H1 (cell line): ENCODE data around the gene CCDC38. TPM values are rescaled to one million over a fixed set of nuclear protein-coding genes. Genes with fewer than 3 reads are reported as not detected.

Experiments used
- CTCF ChIA-PET: fragments of 300-600 bp; sonication (Branson Sonifier 250); formaldehyde crosslinking; loops from one replicate; lab custom pipeline; 2021; ENCODE audit not compliant: partially characterized antibody; lab: Charles Lee
- POLR2A ChIA-PET: fragments of 300-600 bp; sonication (Branson Sonifier 250); formaldehyde crosslinking; loops from one replicate; lab custom pipeline; 2021; ENCODE audit warnings: inconsistent platforms; ENCODE audit not compliant: partially characterized antibody; lab: Charles Lee
- DNase-seq, 2 experiments: peaks; one replicate each; pipeline versions ENCODE4 v3.0.0 to v3.0.0-alpha.2; 2010 to 2022; ENCODE audit warnings: low spot score in 2 of 2, low read depth in 1 of 2, mixed read lengths in 1 of 2
- FAIRE-seq: peaks from 2 replicates; lab custom pipeline; 2011; peaks lifted over from hg19 to GRCh38; lab: Jason Lieb, UNC
- H2AFZ ChIP-seq: 2 replicates; pipeline ENCODE4 v1.8.1; 2012; ENCODE audit warnings: low read length, inconsistent platforms
- H2AK5ac ChIP-seq: 2 replicates; pipeline ENCODE4 v1.6.1; 2013; ENCODE audit warnings: low read depth, low read length
- H2BK120ac ChIP-seq: replicated peaks from 2 replicates; pipeline ENCODE3; 2013; ENCODE audit warnings: low read depth, low read length, inconsistent platforms
- H2BK12ac ChIP-seq: 2 replicates; pipeline ENCODE4 v1.6.1; 2013; ENCODE audit warnings: low read depth, low read length
- H2BK15ac ChIP-seq: 2 replicates; pipeline ENCODE4 v1.6.1; 2013; ENCODE audit warnings: low read length
- H2BK20ac ChIP-seq: 2 replicates; pipeline ENCODE4 v1.6.1; 2013; ENCODE audit warnings: low read length
- H2BK5ac ChIP-seq: 2 replicates; pipeline ENCODE4 v1.6.1; 2013; ENCODE audit warnings: low read depth, low read length
- H3K14ac ChIP-seq: 2 replicates; pipeline ENCODE4 v1.6.1; 2013; ENCODE audit warnings: inconsistent platforms; ENCODE audit not compliant: insufficient read length
- H3K18ac ChIP-seq: 2 replicates; pipeline ENCODE4 v1.6.1; 2013; ENCODE audit warnings: low read length; ENCODE audit errors: extremely low read depth
- H3K23ac ChIP-seq: 2 replicates; pipeline ENCODE4 v1.6.1; 2013; ENCODE audit warnings: inconsistent platforms; ENCODE audit not compliant: insufficient read length
- H3K23me2 ChIP-seq: 2 replicates; pipeline ENCODE4 v1.6.1; 2013; ENCODE audit warnings: low read depth, low read length
- H3K27ac ChIP-seq: 2 replicates; pipeline ENCODE4 v1.6.1; 2011; ENCODE audit warnings: low read depth, low read length, inconsistent platforms
- H3K27me3 ChIP-seq, 4 experiments: replicated peaks in 1 of 4; 1 replicate in 1 of 4; 2 replicates in 3 of 4; pipeline versions ENCODE4 v1.6.1 to v1.8.1; 2011 to 2013; ENCODE audit warnings: low read length in 3 of 4, mild to moderate bottlenecking in 3 of 4, inconsistent platforms in 2 of 4, mixed read lengths in 2 of 4, moderate library complexity in 1 of 4; ENCODE audit not compliant: control insufficient read depth in 3 of 4, insufficient read depth in 3 of 4; ENCODE audit errors: extremely low read depth in 1 of 4
- H3K36me3 ChIP-seq, 4 experiments: 2 replicates each; pipeline versions ENCODE4 v1.6.1 to v1.8.1; 2011 to 2013; ENCODE audit warnings: mild to moderate bottlenecking in 4 of 4, low read length in 3 of 4, moderate library complexity in 2 of 4, control low read depth in 1 of 4, inconsistent platforms in 1 of 4; ENCODE audit not compliant: insufficient read depth in 4 of 4, control insufficient read depth in 2 of 4
- H3K4ac ChIP-seq: replicated peaks from 2 replicates; pipeline ENCODE3; 2013; ENCODE audit warnings: low read length, low read depth, mixed read lengths, inconsistent platforms; ENCODE audit not compliant: insufficient read length
- H3K4me1 ChIP-seq, 4 experiments: replicated peaks in 1 of 4; 1 replicate in 1 of 4; 2 replicates in 3 of 4; pipeline versions ENCODE4 v1.6.1 to v1.8.1; 2011 to 2013; ENCODE audit warnings: low read length in 3 of 4, inconsistent platforms in 2 of 4, mixed read lengths in 1 of 4; ENCODE audit not compliant: insufficient read depth in 4 of 4, control insufficient read depth in 3 of 4
- H3K4me2 ChIP-seq, 2 experiments: 2 replicates each; pipeline versions ENCODE4 v1.6.1 to v1.8.1; 2011 to 2013; ENCODE audit warnings: low read depth in 2 of 2, low read length in 2 of 2, control low read depth in 1 of 2, inconsistent platforms in 1 of 2, mild to moderate bottlenecking in 1 of 2; ENCODE audit not compliant: insufficient read depth in 1 of 2
- H3K4me3 ChIP-seq, 4 experiments: fragments of 200-600, 300-600 bp in 1 of 4; sonication (generic), shearing (Covaris generic), sonication (Bioruptor Twin) in 1 of 4; 2 replicates each; pipeline versions ENCODE4 v1.5.1 to v1.8.1; 2011 to 2016; ENCODE audit warnings: low read length in 4 of 4, low read depth in 3 of 4, control low read depth in 2 of 4, inconsistent platforms in 2 of 4, mild to moderate bottlenecking in 2 of 4, mixed read lengths in 1 of 4, moderate library complexity in 1 of 4; ENCODE audit not compliant: insufficient read depth in 2 of 4; ENCODE audit errors: extremely low read depth in 1 of 4
- H3K56ac ChIP-seq: replicated peaks from 2 replicates; pipeline ENCODE3; 2013; ENCODE audit warnings: low read depth, mild to moderate bottlenecking, mixed read lengths, low read length, inconsistent platforms; ENCODE audit not compliant: insufficient read length
- H3K79me1 ChIP-seq: 2 replicates; pipeline ENCODE4 v1.6.1; 2013; ENCODE audit warnings: low read depth, low read length, control low read depth
- H3K79me2 ChIP-seq, 2 experiments: 2 replicates each; pipeline versions ENCODE4 v1.6.1 to v1.8.1; 2012 to 2013; ENCODE audit warnings: low read length in 2 of 2, mild to moderate bottlenecking in 2 of 2, inconsistent platforms in 1 of 2; ENCODE audit not compliant: insufficient read depth in 2 of 2, control insufficient read depth in 1 of 2
- H3K9ac ChIP-seq, 4 experiments: replicated peaks in 1 of 4; 1 replicate in 1 of 4; 2 replicates in 3 of 4; pipeline versions ENCODE4 v1.6.1 to v1.8.1; 2011 to 2013; ENCODE audit warnings: low read depth in 3 of 4, low read length in 3 of 4, control low read depth in 2 of 4, mild to moderate bottlenecking in 2 of 4, moderate library complexity in 2 of 4, inconsistent platforms in 1 of 4; ENCODE audit errors: extremely low read depth in 1 of 4
- H3K9me3 ChIP-seq, 2 experiments: 2 replicates each; pipeline versions ENCODE4 v1.6.1 to v1.8.1; 2012 to 2013; ENCODE audit warnings: mild to moderate bottlenecking in 2 of 2, moderate library complexity in 2 of 2, control low read depth in 1 of 2, inconsistent platforms in 1 of 2, low read depth in 1 of 2, low read length in 1 of 2, mixed read lengths in 1 of 2; ENCODE audit not compliant: insufficient read depth in 2 of 2
- H4K20me1 ChIP-seq, 2 experiments: replicated peaks in 1 of 2; 2 replicates each; pipeline versions ENCODE3 to v1.8.1; 2011 to 2013; ENCODE audit warnings: inconsistent platforms in 2 of 2, low read length in 2 of 2, mild to moderate bottlenecking in 1 of 2; ENCODE audit not compliant: insufficient read depth in 2 of 2, control insufficient read depth in 1 of 2
- H4K5ac ChIP-seq: 2 replicates; pipeline ENCODE4 v1.6.1; 2013; ENCODE audit warnings: low read length, low read depth, mixed read lengths, inconsistent platforms; ENCODE audit not compliant: insufficient read length
- H4K8ac ChIP-seq: 2 replicates; pipeline ENCODE4 v1.8.0; 2013; ENCODE audit warnings: mild to moderate bottlenecking, moderate library complexity, low read length, inconsistent platforms; ENCODE audit not compliant: insufficient read depth; ENCODE audit errors: extremely low read depth
- H4K91ac ChIP-seq: replicated peaks from 2 replicates; pipeline ENCODE3; 2013; ENCODE audit warnings: low read length, mixed read lengths, inconsistent platforms; ENCODE audit not compliant: insufficient read length
- BACH1 ChIP-seq: IDR thresholded peaks from 2 replicates; pipeline ENCODE4 v1.6.1; 2012; ENCODE audit warnings: low read length, improper control_type of control experiment
- CBX5 ChIP-seq: fragments of 300-800, 300-1000 bp; sonication (generic); IDR thresholded peaks from 2 replicates; pipeline ENCODE4 v1.7.1; 2016; ENCODE audit warnings: antibody characterized with exemption, low read length, low read depth
- CBX8 ChIP-seq: fragments of 300-800, 300-1000 bp; sonication (generic); IDR thresholded peaks from 2 replicates; pipeline ENCODE4 v1.7.1; 2016; ENCODE audit warnings: low read depth, low read length, borderline replicate concordance
- CREB1 ChIP-seq: IDR thresholded peaks from 2 replicates; pipeline ENCODE4 v1.6.1; 2012; ENCODE audit warnings: inconsistent platforms
- KDM5A ChIP-seq: fragments of 200-600 bp; IDR thresholded peaks from 2 replicates; pipeline ENCODE4 v1.7.1; 2012; ENCODE audit warnings: mild to moderate bottlenecking, low read length, inconsistent platforms, mixed read lengths
- RNF2 ChIP-seq: fragments of 200-900, 300-1000 bp; sonication (generic); IDR thresholded peaks from 2 replicates; pipeline ENCODE4 v1.7.1; 2016; ENCODE audit warnings: borderline replicate concordance, low read depth, mild to moderate bottlenecking, antibody characterized with exemption, low read length; ENCODE audit not compliant: poor library complexity, severe bottlenecking; ENCODE audit errors: missing control alignments
- SP2 ChIP-seq: IDR thresholded peaks from 2 replicates; pipeline ENCODE4 v1.6.1; 2012; ENCODE audit warnings: mild to moderate bottlenecking, low read length, inconsistent platforms
- SP4 ChIP-seq: IDR thresholded peaks from 2 replicates; pipeline ENCODE4 v1.6.1; 2012; ENCODE audit warnings: low read length, inconsistent platforms
- ZNF274 ChIP-seq: IDR thresholded peaks from 2 replicates; pipeline ENCODE4 v1.7.0; 2012; ENCODE audit warnings: low read length, borderline replicate concordance; ENCODE audit errors: extremely low read depth
- WGBS, 2 experiments: shearing (Covaris generic) in 1 of 2; methylation state at CpG; one replicate each; pipeline versions ENCODE4 v1.1.6 to v1.1.7; 2013 to 2015; ENCODE audit warnings: low lambda C conversion rate in 2 of 2, mixed read lengths in 2 of 2, inconsistent platforms in 1 of 2, low coverage in 1 of 2, missing lambda C conversion rate in 1 of 2; ENCODE audit not compliant: insufficient replicate concordance in 2 of 2, insufficient coverage in 1 of 2, insufficient read length in 1 of 2; ENCODE audit errors: extremely low coverage in 1 of 2, missing lambda C conversion rate in 1 of 2; 5-methylcytosine and 5-hydroxymethylcytosine counted together
- polyA plus RNA-seq, 7 experiments: library from polyadenylated mRNA; depleted of rRNA in 3 of 7; stranded (reverse) in 5 of 7; unstranded in 2 of 7; fragments of >200 nt in 5 of 7; fragments of 200-250 nt in 2 of 7; gene quantifications; 1 replicate in 5 of 7; 2 replicates in 1 of 7; 4 replicates in 1 of 7; pipeline versions ENCODE4 v1.2.1 to v1.2.3, GENCODE V29; 2011 to 2013; ENCODE audit warnings: missing spikeins in 2 of 7, mixed read lengths in 2 of 7
- total RNA-seq: library from RNA; stranded (reverse); fragmentation: NEBNext Ultra II Directional; extraction: Animal tissue kit (Norgen Biotek cat#: 25700); gene quantifications from 2 replicates; pipeline ENCODE4 v1.2.1, GENCODE V29; 2021
- TF ChIP-seq, protein P1 (sequence below): IDR thresholded peaks from 2 replicates; pipeline ENCODE4 v1.6.1; 2012; ENCODE audit warnings: inconsistent platforms

CCDC38 gene
- total and polyA plus RNA-seq, 2 of the 8 experiments (the other 6 are each of a cell fraction or from before 2014, with no cell fraction given), result not detected

DNA sequence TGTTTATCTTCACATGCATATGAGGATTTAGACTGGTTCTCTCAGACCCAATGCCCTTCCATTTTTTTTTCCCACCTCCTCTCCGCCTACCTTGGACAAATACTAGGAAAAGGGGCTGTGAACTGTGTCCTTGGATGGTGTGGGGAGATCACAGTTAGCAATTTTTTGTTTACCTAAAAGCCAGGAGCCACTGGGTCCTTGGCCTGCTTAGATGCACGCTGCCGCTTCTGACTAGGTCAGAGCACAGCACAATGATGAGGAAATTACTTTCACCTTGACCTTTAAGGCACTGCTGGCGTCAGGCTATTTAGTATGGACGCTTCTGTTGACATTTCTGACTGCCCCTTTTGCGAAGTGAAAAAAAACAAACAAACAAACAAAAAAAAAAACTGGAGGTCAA lies 1.9 kb downstream of the CCDC38 start:
- FAIRE-seq (no peak), DNase-seq (no peak)
- ChIA-PET CTCF (interaction anchor here (4.9 to 10.1 kb wide), 2 partner anchors 17 to 22 kb away, joined by 36 to 123 read pairs; no protein-coding TSS in a partner anchor), POLR2A (no interaction called here)
- Histone ChIP-seq H3K79me1 (no peaks in the 10 kb centered on the region), H2BK12ac (no peak overlapping the region), H3K79me2 (no peaks in the 10 kb centered on the region), H2BK15ac (no peak overlapping the region), H4K5ac (no peak overlapping the region), H3K4me3 (no peak overlapping the region), H3K27ac (no peak overlapping the region), H2AK5ac (no peak overlapping the region), H3K36me3 (no peaks in the 10 kb centered on the region), H4K20me1 (no peaks in the 10 kb centered on the region), H4K91ac (no peak overlapping the region), H2BK120ac (no peak overlapping the region), H3K14ac (no peak overlapping the region), H3K4me2 (no peak overlapping the region), H2AFZ (no peak overlapping the region), H3K4ac (no peak overlapping the region), H3K18ac (no peak overlapping the region), H2BK5ac (no peak overlapping the region), H3K9ac (no peak overlapping the region), H3K9me3 (no peaks in the 10 kb centered on the region), H3K27me3 (peaks cover 0 to 11% (median 10%) of the 10 kb centered on the region in 4 experiments; a peak in 5 of 7 replicates), H3K23me2 (peaks cover 8% of the 10 kb centered on the region; the same call in 1 of the 2 replicates), H3K4me1 (peaks cover 0 to 4% (median under 1%) of the 10 kb centered on the region in 4 experiments; a peak in 3 of 7 replicates), H3K56ac (no peak overlapping the region), H3K23ac (no peak overlapping the region), H2BK20ac (no peak overlapping the region), H4K8ac (no peak overlapping the region)
- 89% methylated on average over 6 of the region's 6 CpGs; no CpG with 5 or more reads in 1 of the 2 experiments for WGBS, 2 experiments
- TF ChIP-seq CBX5, result no peak
- no peak for TF ChIP-seq CBX8
- TF ChIP-seq BACH1, result no peak
- no peak for TF ChIP-seq KDM5A
- TF ChIP-seq CREB1, result no peak
- TF ChIP-seq, protein P1, sequence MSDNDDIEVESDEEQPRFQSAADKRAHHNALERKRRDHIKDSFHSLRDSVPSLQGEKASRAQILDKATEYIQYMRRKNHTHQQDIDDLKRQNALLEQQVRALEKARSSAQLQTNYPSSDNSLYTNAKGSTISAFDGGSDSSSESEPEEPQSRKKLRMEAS, result no peak
- TF ChIP-seq ZNF274, result no peak
- TF ChIP-seq RNF2, result no peak
- TF ChIP-seq SP2, result no peak
- TF ChIP-seq SP4, result no peak
